Right cardiac atrium (tissue), 5 donors: Measurements from ENCODE around the gene SCFD2. TPM values are rescaled to one million over a fixed set of nuclear protein-coding genes. Genes with fewer than 3 reads are reported as not detected.

Experiments used
- ATAC-seq, 2 donors: fragments of 200-7000 bp; cut with Tn5 transposase; one replicate each; pipeline versions ENCODE4 v1.8.0 to v1.9.1; 2020; ENCODE audit warnings: moderate library complexity in 2 of 2, mild to moderate bottlenecking in 1 of 2
- DNase-seq, 3 donors: peaks; one replicate each; pipeline ENCODE4 v3.0.0-alpha.2; 2020
- H3K27ac ChIP-seq: one replicate; pipeline ENCODE4 v1.5.1; 2013; ENCODE audit warnings: mild to moderate bottlenecking, low read length, control low read depth, moderate library complexity
- H3K27me3 ChIP-seq: one replicate; pipeline ENCODE4 v1.6.1; 2013; ENCODE audit not compliant: control insufficient read depth, insufficient read depth
- H3K4me1 ChIP-seq: one replicate; pipeline ENCODE4 v1.6.1; 2013; ENCODE audit warnings: low read length; ENCODE audit not compliant: control insufficient read depth, insufficient read depth
- H3K4me3 ChIP-seq: one replicate; pipeline ENCODE4 v1.5.1; 2013; ENCODE audit warnings: low read length, control low read depth
- H3K9me3 ChIP-seq: one replicate; pipeline ENCODE4 v1.6.1; 2013; ENCODE audit warnings: low read length; ENCODE audit not compliant: control insufficient read depth
- WGBS: extraction: QIAGEN DNeasy Blood & Tissue Kit; methylation state at CpG from one replicate; pipeline ENCODE4 v1.1.7; 2013; 5-methylcytosine and 5-hydroxymethylcytosine counted together
- intact Hi-C, 4 donors: fragments of 100-400 bp; cut with DNase I; formaldehyde crosslinking; loops; one replicate each; pipeline versions ENCODE4 v1.11.0 to v1.14.0; 2022 to 2023
- polyA plus RNA-seq: library from polyadenylated mRNA; stranded (reverse); fragments of 200-250 nt; gene quantifications from one replicate; pipeline ENCODE4 v1.2.3, GENCODE V29; 2013
- total RNA-seq, 4 donors: library from RNA; stranded (reverse); fragmentation: NEBNext Ultra II Directional; extraction: Animal tissue kit (Norgen Biotek cat#: 25700); gene quantifications; one replicate each; pipeline ENCODE4 v1.2.1, GENCODE V29; 2021
- donor health status: healthy with polysubstance abuse.
- donor health status: DM: no; HTN: yes; CAD: no.
- donor health status: DM: no; HTN: no; CAD: no.
- donor health status: DM: no; HTN: yes; CAD: no; lungs with severe emphysema.
- donor health status: DM: yes; HTN: yes; CAD: no.

SCFD2 gene
- total and polyA plus RNA-seq, 5 donors = 4.5 to 11.1 (median 10.1) TPM

DNA sequence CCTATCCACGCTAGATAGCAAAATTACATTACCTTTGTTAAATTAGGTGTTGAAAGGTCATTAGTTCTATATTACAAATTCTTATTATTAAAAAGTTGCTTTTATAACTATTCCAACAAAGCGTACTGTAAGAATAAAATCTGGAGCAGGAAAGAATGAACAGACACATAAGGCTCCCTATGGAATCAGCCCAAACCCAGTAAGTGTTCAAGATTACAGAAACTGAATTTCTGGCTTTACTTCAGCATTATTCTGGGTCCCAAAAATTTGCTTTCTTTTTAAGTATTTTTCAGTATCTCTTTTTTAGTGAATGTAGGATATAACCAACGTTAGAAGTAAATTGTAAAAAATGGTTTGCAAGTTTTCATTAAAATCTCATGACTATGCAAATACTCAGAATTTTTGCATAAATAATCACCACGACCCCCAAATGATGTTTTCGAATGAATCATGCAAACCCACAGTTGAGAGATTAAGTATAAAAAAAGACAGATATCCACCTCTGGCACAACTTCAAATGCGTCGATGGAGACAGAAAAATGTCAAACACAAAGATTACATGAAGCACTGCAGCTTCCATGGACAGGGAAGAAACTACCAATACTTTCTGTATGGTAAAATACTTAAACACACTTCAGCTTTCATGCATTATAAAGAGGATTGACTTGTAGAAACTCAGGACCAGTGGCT, 265.2 kb downstream of the SCFD2 start:
- ATAC-seq (no peak), DNase-seq (no peak)
- Histone ChIP-seq H3K9me3 (no peaks in the 10 kb centered on the region), H3K4me3 (no peak overlapping the region), H3K4me1 (no peaks in the 10 kb centered on the region), H3K27ac (no peak overlapping the region), H3K27me3 (no peaks in the 10 kb centered on the region)
- 45% methylated on average over 7 of the region's 7 CpGs for WGBS
- intact Hi-C loops = no loop called here

DNA sequence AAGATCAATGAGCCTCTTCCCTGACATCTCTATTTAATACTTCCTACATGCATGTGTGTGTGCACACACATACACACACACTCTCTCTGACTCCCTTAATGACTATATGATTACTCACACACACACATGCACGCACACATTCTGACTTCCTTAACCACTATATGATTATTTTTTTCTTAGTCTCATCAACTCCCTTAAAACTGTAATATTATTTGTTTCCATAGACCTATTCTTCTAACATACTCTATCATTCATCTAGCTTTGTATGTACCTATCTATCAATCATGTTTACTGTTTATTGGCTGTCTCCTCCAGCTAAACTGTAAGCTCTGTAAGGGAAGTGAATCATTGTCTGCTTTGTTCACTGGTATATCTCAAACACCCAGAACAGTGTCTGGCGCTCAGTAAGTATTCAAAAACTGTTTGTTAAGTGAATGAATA, 267.2 kb downstream of the SCFD2 start:
- WGBS = 96% methylated on average over 2 of the region's 2 CpGs

DNA sequence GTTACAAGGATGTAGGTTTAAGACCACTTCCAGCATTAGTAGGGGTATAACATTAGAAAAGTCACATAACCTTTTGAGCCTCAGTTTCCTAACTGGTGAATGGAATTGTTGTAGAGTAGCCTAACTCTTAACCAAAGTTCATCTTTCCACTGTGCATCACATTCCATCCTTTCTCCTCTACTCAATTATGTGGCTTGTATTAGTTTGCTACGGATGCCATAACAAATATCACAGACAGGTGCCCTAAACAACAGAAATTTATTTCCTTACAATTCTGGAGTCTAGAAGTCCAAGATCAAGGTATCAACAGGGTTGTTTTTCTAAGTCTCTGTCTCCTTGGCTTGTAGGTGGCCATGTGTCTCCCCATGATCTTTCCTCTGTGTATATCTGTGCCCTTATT, 271.8 kb downstream of the SCFD2 start:
- Histone ChIP-seq H3K27ac (no peak overlapping the region), H3K4me3 (no peak overlapping the region), H3K27me3 (no peaks in the 10 kb centered on the region), H3K4me1 (no peaks in the 10 kb centered on the region), H3K9me3 (no peaks in the 10 kb centered on the region)
- DNase-seq = no peak
- intact Hi-C loops = no loop called here
- 97% methylated on average over 1 of the region's 1 CpG for WGBS
- ATAC-seq = no peak

More for the DNA sequence above, 267.2 kb downstream of the SCFD2 start:
- Histone ChIP-seq H3K27me3 (no peaks in the 10 kb centered on the region), H3K4me1 (no peaks in the 10 kb centered on the region), H3K9me3 (no peaks in the 10 kb centered on the region), H3K4me3 (no peak overlapping the region), H3K27ac (no peak overlapping the region)
- intact Hi-C loops = no loop called here
- DNase-seq (no peak), ATAC-seq (no peak)

DNA sequence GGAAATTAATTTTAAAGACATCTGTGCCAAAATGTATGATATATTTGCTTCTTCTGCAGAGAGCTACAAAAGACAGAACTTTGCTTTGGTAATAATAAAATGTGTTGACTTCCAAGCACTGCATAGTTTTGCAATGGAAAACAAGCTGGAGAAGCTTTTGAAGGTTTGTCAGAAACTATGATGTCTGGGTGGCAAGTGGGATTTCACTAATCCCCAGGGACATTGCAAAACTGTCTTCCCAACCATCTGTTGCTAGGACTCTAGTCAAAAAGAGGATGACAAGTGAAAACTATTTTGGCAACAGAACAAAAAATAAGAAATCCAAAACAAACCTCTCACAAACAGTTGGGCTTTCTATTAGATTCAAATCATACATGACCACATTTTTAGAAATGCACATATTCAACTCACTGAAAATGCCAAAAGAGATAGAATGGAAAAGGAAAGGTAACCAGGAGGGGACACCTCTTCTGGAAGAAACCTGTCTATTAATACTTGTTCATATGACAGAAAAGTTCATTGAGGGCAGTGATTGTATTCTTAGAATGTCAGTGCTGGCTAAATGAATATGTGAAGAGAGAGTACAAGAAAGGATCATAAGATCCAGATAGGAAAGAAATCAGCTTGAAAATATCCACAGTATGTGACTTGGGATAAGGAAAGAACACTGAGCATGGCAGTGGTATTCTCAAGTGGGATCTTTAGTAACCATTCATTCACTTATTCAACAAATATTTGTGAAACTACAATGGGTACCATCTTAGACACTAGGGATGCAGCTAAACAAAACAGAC, 275.7 kb downstream of the SCFD2 start:
- intact Hi-C loops = no loop called here
- no peak overlapping the region for H3K4me3 ChIP-seq
- no peak overlapping the region for H3K27ac ChIP-seq
- DNase-seq (no peak), ATAC-seq (no peak)
- H3K9me3 ChIP-seq = no peaks in the 10 kb centered on the region
- no peaks in the 10 kb centered on the region for H3K27me3 ChIP-seq
- H3K4me1 ChIP-seq = no peaks in the 10 kb centered on the region

DNA sequence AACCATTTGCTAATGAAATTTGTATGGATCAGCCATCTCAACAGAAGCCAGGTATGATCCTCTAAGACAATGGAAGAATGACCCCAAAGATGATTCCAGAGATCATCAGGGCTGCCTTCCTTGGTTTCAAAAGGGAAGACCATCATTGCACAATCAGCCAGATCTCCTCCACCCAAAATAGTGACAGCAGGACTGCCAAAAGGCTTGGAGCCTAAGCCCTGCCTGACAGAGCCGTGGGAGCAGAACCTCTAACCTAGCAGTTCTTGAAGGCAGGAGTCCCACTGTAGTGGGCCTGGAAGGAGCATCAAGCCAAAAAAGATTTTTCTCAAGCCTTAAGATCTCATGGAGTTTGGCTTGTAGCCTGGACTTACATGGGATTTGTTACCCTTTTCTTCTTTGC, 277.7 kb downstream of the SCFD2 start:
- no peak for DNase-seq
- H3K27ac ChIP-seq = no peak overlapping the region
- ATAC-seq = no peak
- no peak overlapping the region for H3K4me3 ChIP-seq
- no peaks in the 10 kb centered on the region for H3K4me1 ChIP-seq
- WGBS = 78% methylated on average over 1 of the region's 1 CpG
- intact Hi-C loops = no loop called here
- no peaks in the 10 kb centered on the region for H3K9me3 ChIP-seq
- H3K27me3 ChIP-seq = no peaks in the 10 kb centered on the region

DNA sequence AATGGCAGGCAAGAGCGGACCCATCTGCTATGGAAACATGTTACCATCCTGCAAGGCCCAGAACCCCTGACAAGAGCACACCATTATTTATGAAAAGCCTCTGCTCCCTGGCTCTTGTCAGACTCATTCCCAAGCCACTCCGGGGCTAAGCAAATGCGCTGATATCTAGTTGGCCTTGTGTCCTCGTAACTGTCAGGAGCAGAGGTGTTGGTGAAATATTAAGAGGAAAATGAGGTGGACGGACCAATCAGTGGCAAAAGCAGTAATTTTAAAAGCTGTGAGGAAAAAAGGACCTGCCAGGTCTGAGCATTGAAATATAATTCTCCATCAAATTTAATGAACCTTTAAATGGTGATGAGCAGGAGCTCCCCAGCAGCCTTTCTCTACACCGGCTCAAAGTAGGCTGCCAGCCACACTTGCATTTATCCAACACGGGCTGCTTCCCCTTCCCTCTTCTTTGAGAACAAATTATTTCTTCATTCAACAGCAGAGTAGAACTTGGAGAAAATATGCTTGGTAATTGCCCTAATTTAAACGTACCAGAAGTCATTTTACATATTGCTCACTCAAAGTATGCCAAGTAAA, 289.4 kb downstream of the SCFD2 start:
- 50% methylated on average over 8 of the region's 8 CpGs for WGBS
- DNase-seq = no peak
- ATAC-seq = peak; percentile 35 to 69
- intact Hi-C loops = no loop called here
- Histone ChIP-seq H3K27me3 (no peaks in the 10 kb centered on the region), H3K9me3 (no peaks in the 10 kb centered on the region), H3K4me1 (peaks cover 2% of the 10 kb centered on the region), H3K27ac (no peak overlapping the region), H3K4me3 (no peak overlapping the region)

DNA sequence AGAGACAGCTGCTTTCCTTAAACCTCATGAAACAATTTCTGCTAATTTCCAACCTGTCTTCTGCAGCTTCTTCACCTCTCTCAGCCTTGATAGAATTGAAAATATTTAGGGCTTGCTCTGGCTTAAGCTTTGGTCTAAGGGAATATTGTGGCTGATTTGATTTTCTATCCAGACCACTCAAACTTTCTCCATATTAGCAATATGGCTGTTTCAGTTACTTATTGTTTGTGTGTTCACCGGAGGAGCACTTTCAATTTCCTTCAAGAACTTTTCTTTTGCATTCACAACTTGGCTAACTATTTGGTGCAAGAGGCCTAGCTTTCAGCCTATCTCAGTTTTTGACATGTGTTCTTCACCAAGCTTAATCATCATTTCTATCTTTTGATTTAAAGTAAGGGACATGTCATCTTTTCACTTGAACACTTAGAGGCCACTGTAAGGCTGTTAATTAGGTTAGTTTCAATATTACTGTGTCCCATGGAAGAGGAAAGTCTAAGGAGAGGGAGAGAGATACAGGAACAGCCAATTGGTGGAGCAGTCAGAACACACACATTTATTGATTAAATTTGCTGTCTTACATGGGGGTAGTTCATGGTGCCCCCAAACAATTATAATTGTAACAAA, 290.6 kb downstream of the SCFD2 start:
- WGBS = 94% methylated on average over 1 of the region's 1 CpG
- Histone ChIP-seq H3K4me1 (peaks cover 2% of the 10 kb centered on the region), H3K9me3 (no peaks in the 10 kb centered on the region), H3K27ac (no peak overlapping the region), H3K27me3 (no peaks in the 10 kb centered on the region), H3K4me3 (no peak overlapping the region)
- no peak for DNase-seq
- ATAC-seq = no peak
- intact Hi-C loops = no loop called here

DNA sequence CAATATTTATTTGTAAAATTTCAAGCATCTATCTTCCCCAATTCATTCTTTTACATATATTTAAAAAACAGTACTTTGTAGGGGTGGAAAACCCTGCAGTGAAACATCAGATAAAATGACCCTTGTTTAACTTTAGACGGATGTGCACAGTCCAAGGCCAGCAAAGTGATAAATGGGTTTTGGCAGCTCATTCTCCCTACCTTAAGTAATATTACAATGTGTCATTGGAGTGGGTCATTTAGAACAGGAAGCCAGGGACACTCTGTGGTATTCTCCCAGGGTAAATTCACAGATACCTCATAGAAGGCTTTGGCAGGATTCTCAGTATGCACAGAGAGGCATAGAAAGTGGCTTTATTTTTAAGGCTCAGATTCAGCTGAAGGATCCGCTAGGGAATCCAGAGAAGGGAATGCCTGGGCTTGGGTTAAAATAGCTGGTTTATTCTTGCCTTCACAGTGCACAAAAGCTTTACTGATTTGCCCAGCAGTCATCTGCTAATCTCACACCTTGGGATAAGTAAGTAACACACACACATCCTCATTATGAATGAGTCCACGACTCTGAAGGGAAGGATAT, 297.0 kb downstream of the SCFD2 start:
- ATAC-seq (no peak), DNase-seq (no peak)
- H3K4me1 ChIP-seq = no peaks in the 10 kb centered on the region
- H3K27me3 ChIP-seq = no peaks in the 10 kb centered on the region
- intact Hi-C loops = no loop called here
- H3K4me3 ChIP-seq = no peak overlapping the region
- 59% methylated on average over 3 of the region's 3 CpGs for WGBS
- no peak overlapping the region for H3K27ac ChIP-seq
- H3K9me3 ChIP-seq = no peaks in the 10 kb centered on the region

DNA sequence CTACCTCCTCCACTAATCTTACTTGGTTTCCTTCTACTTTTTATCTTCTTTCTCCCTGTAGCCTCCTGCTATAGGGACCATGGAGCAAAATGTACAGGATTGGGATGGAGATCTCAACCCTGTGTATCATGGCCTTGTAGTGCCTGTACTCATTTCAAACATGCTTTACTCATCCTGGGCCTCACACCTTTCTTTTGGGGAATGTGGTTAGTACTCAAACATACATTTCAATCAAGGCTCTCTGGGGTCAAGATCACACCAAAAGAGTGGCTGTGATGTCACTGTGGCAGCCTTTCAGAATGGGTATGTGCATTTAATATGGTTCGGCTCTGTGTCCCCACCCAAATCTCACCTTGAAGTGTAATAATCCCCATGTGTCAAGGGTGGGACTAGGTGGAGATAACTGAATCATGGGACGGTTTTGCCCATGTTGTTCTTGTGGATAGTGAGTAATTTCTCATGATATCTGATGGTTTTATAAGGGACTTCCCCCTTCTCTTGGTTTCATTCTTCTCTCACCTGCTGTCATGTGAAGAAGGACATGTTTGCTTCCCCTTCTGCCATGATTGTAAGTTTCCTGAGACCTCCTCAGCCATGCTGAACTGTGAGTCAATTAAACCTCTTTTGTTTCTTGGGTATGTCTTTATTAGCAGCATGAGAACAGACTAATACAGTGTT, 298.6 kb downstream of the SCFD2 start:
- no peak for DNase-seq
- intact Hi-C loops = no loop called here
- Histone ChIP-seq H3K4me1 (no peaks in the 10 kb centered on the region), H3K27ac (no peak overlapping the region), H3K9me3 (no peaks in the 10 kb centered on the region), H3K4me3 (no peak overlapping the region), H3K27me3 (no peaks in the 10 kb centered on the region)
- no peak for ATAC-seq
- 98% methylated on average over 2 of the region's 2 CpGs for WGBS

DNA sequence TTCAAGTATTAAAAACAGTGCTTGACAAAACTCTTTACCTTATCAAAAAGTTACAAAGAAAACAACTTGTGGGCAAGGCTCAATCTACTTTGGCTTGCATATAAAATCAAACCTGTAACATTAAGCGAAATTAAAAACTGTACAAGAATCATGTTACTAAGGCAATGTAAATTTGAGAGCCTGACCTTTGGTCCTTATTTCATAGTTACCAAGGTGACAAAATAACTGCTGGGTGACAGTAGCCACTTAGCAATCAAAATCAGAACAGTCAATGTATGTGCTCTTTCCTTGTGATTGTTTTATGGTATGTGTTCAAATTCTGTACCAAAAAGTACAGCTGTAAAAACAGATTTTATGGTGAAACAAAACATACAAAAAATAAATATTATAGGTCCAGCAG, 299.7 kb downstream of the SCFD2 start:
- ATAC-seq (no peak), DNase-seq (no peak)
- H3K27me3 ChIP-seq = no peaks in the 10 kb centered on the region
- intact Hi-C loops = no loop called here
- H3K9me3 ChIP-seq = no peaks in the 10 kb centered on the region
- no peaks in the 10 kb centered on the region for H3K4me1 ChIP-seq
- WGBS = 76% methylated on average over 1 of the region's 1 CpG
- no peak overlapping the region for H3K27ac ChIP-seq
- no peak overlapping the region for H3K4me3 ChIP-seq
